ENCODE data around the gene PGC. TPM values are rescaled to one million over a fixed set of nuclear protein-coding genes. Genes with fewer than 3 reads are reported as not detected.
A peak's percentile ranks its signal among the peaks of the same experiment; 100 is the strongest.
"Not testable (repeated sequence)": the region's sequence is repeated elsewhere in the genome, so short reads cannot be mapped to it uniquely, and the experiment has no call there.

The PGC gene
- total and polyA plus RNA-seq, 9 donors, result 0.53 to 0.94 (median 0.81) TPM; not detected in 6

- DNase-seq, result peak in 2 of 5 donors; percentile 43 to 66
- H3K9me3 ChIP-seq, result no peaks in the 10 kb centered on the region
- TF ChIP-seq EP300 (IDR thresholded peaks at IDR 0.05) (no peak), POLR2A (IDR thresholded peaks at IDR 0.05) (no peak), CTCF (IDR thresholded peaks at IDR 0.05) (no peak)
- no peak overlapping the region for H3K27ac ChIP-seq
- no peak overlapping the region for H3K4me3 ChIP-seq
- WGBS, 3 donors, result 37 to 39% (median 37%) methylated on average over 12 of the region's 12 CpGs
- no peaks in the 10 kb centered on the region for H3K27me3 ChIP-seq
- no peaks in the 10 kb centered on the region for H3K4me1 ChIP-seq (ENCODE audit: insufficient read depth)
- intact Hi-C loops (cut with DNase I), result no loop called here
- H3K36me3 ChIP-seq, result no peaks in the 10 kb centered on the region
Observed at GRCh38 chr6:41767112-41767833, 20.1 kb upstream of the PGC start.

DNA sequence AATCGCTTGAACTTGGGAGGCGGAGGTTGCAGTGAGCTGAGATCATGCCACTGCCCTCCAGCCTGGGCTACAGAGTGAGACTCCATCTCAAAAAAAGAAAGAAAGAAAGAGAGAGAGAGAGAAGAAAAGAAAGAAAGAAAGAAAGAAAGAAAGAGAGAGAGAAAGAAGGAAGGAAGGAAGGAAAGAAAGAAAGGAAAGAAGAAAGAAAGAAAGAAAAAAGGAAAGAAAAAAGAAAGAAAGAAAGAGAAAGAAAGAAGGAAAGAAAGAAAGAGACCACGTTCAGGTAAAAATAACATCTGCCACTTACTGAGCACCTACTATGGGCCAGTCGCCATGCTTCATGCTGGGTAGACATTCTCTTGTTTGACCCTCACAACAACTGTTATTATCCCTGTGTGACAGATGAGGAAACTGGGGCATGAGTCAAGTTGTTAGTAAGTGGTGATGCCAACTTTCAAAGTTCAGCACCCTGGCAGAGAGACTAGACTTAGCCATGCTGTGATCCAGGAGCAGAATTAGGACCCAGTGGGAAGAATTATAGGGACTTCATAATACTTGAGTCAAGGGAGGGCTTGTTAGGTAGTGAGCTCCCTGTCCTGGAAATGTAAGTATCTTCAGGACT lies 19.0 kb upstream of the PGC start:
- 88 to 96% (median 89%) methylated on average over 4 of the region's 4 CpGs for WGBS, 3 donors
- DNase-seq; H3K9me3 ChIP-seq; H3K4me1 ChIP-seq (ENCODE audit: insufficient read depth); intact Hi-C loops (cut with DNase I); H3K36me3 ChIP-seq; H3K4me3 ChIP-seq; H3K27me3 ChIP-seq; H3K27ac ChIP-seq: not testable (repeated sequence)

DNA sequence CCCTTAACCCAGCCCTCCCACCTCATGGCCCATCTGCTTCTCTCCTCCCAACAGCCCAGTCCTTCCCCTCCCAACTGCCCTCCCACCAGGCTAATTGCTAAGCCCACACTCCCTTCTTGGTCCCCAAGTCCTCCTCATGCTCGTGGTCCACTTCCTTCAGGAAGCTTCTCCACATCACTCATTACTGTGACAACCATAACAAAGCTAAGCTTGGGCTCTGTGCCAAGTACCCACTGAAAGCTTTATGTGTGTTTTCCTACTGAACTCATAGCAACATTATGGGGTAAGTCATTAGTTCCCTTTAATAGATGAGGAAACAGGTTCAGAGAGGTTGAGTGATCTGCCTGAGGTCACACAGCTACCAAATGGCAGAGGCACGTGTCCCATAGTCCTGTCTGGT lies 16.3 kb upstream of the PGC start:
- intact Hi-C loops (cut with DNase I), result no loop called here
- Histone ChIP-seq H3K4me3 (no peak overlapping the region), H3K9me3 (no peaks in the 10 kb centered on the region), H3K36me3 (no peaks in the 10 kb centered on the region), H3K27ac (no peak overlapping the region), H3K4me1 (ENCODE audit: insufficient read depth) (no peaks in the 10 kb centered on the region), H3K27me3 (no peaks in the 10 kb centered on the region)
- DNase-seq, result no peak
- WGBS, 3 donors, result 20 to 36% (median 34%) methylated on average over 2 of the region's 2 CpGs
- TF ChIP-seq POLR2A (IDR thresholded peaks at IDR 0.05) (no peak), EP300 (IDR thresholded peaks at IDR 0.05) (no peak), CTCF (IDR thresholded peaks at IDR 0.05) (no peak)

- H3K4me3 ChIP-seq, result no peak overlapping the region
- no peaks in the 10 kb centered on the region for H3K9me3 ChIP-seq
- no peak for TF ChIP-seq EP300 (IDR thresholded peaks at IDR 0.05)
- no peak for TF ChIP-seq POLR2A (IDR thresholded peaks at IDR 0.05)
- TF ChIP-seq CTCF (IDR thresholded peaks at IDR 0.05), result no peak
- WGBS, 3 donors, result 67 to 87% (median 84%) methylated on average over 2 of the region's 2 CpGs
- H3K36me3 ChIP-seq, result no peaks in the 10 kb centered on the region
- no peak for DNase-seq
- no peak overlapping the region for H3K27ac ChIP-seq
- H3K27me3 ChIP-seq, result no peaks in the 10 kb centered on the region
- H3K4me1 ChIP-seq (ENCODE audit: insufficient read depth), result no peaks in the 10 kb centered on the region
- intact Hi-C loops (cut with DNase I), result no loop called here
Observed at GRCh38 chr6:41759905-41760579, 12.8 kb upstream of the PGC start.

Measured in ovary (tissue), 9 donors.